ENCODE results near the gene GPSM3.

DNA sequence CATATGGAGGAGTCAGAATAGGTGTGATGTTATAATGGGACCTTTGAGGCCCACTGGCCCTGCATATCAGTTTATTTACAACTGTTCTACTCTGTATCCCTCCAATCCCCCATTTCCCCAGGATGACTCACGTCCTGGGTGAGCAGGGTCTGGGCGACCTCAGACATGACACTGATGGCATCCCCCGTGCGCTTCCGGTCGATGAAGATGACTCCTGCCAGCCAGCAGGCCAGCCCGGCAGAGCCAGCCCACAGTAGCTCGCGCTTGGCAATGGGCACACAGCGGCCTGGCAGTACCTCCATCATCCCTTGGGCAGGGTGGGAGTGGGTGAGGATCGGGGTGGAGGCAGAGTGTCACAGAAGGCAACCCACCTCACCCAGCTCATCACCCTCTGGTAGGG lies 22.1 kb downstream of the GPSM3 start:
- TF ChIP-seq, protein P1, sequence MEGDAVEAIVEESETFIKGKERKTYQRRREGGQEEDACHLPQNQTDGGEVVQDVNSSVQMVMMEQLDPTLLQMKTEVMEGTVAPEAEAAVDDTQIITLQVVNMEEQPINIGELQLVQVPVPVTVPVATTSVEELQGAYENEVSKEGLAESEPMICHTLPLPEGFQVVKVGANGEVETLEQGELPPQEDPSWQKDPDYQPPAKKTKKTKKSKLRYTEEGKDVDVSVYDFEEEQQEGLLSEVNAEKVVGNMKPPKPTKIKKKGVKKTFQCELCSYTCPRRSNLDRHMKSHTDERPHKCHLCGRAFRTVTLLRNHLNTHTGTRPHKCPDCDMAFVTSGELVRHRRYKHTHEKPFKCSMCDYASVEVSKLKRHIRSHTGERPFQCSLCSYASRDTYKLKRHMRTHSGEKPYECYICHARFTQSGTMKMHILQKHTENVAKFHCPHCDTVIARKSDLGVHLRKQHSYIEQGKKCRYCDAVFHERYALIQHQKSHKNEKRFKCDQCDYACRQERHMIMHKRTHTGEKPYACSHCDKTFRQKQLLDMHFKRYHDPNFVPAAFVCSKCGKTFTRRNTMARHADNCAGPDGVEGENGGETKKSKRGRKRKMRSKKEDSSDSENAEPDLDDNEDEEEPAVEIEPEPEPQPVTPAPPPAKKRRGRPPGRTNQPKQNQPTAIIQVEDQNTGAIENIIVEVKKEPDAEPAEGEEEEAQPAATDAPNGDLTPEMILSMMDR (IDR thresholded peaks at IDR 0.05), result no peak
- TF ChIP-seq POLR2A (IDR thresholded peaks at IDR 0.05) (no peak), EP300 (IDR thresholded peaks at IDR 0.05) (no peak)

Data from tibial nerve (tissue), 4 donors.